C4-2B (cell line): ENCODE data around the gene MARK2.

Source experiments
- ZFX ChIP-seq: fragments of 450-650 bp; IDR thresholded peaks from 2 replicates; pipeline ENCODE4 v1.6.1; 2017
- TF ChIP-seq, protein P1 (sequence below): fragments of 450-650 bp; conservative IDR thresholded peaks from 2 replicates; pipeline ENCODE4 v1.5.1; 2017; ENCODE audit warnings: mild to moderate bottlenecking

DNA sequence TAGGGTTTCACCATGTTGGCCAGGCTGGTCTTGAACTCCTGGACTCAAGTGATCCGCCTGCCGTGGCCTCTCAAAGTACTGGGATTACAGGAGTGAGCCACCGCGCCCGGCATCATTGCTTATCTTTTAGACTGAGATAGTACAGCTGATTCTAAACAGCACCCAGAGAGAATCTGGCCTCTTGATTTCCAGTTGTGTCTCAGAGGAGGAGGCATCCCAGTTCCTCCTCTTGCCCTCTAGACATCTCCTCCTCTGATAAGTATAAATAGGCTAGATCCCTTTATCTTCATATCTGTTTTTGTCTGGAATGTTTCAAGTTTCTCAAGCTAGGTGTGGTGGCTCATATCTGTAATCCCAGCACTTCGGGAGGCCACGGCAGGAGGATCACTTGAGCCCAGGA is 7.0 kb downstream of the MARK2 start:
- TF ChIP-seq, protein P1, sequence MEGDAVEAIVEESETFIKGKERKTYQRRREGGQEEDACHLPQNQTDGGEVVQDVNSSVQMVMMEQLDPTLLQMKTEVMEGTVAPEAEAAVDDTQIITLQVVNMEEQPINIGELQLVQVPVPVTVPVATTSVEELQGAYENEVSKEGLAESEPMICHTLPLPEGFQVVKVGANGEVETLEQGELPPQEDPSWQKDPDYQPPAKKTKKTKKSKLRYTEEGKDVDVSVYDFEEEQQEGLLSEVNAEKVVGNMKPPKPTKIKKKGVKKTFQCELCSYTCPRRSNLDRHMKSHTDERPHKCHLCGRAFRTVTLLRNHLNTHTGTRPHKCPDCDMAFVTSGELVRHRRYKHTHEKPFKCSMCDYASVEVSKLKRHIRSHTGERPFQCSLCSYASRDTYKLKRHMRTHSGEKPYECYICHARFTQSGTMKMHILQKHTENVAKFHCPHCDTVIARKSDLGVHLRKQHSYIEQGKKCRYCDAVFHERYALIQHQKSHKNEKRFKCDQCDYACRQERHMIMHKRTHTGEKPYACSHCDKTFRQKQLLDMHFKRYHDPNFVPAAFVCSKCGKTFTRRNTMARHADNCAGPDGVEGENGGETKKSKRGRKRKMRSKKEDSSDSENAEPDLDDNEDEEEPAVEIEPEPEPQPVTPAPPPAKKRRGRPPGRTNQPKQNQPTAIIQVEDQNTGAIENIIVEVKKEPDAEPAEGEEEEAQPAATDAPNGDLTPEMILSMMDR = no peak
- TF ChIP-seq ZFX = no peak
